HG02885 (cell line): ENCODE results near the gene DKK2.
"Not testable (repeated sequence)": the region's sequence is repeated elsewhere in the genome, so short reads cannot be mapped to it uniquely, and the experiment has no call there.

Source experiments
- ATAC-seq: cut with Tn5 transposase; IDR thresholded peaks from one replicate; pipeline ENCODE4 v1.9.1; 2021; ENCODE audit warnings: mild to moderate bottlenecking; ENCODE audit not compliant: unreplicated experiment, poor library complexity

DKK2 gene

GRCh38 chr4:106930522-106930921, 105.6 kb downstream of the DKK2 start:
- no peak for ATAC-seq

GRCh38 chr4:106929248-106929647, 106.9 kb downstream of the DKK2 start:
- no peak for ATAC-seq

GRCh38 chr4:106914223-106914622, 121.9 kb downstream of the DKK2 start:
- ATAC-seq: no peak

DNA sequence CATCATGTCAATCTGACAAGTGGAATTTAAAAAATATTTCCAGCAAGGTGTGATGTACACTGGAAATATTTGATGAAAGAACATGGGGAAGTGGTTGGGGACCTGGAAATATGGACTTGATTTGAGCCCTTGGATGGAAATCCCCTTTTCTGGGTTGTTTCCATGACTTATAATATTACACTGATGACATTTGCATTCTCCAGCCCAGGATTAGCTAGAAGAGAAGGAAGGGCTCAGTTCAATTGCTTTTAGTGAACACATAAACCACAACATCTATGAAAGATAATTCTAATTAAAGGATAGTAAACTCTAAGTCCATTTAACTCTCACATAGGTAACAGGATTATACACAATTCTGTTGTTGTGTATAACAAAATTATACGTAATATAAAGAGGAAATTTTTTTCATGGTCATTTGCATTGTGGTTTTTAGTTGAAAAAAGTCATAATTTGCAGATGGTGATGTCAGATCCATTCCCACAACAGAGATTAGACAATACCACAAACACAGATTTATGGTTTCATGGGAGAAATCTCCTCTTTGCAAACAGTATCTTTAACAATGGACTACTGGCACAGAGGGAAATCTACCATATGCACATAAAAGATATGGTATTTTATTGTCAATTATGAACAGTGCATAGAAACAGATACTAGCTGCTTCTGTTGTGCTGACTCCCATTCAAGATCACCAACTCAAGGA, 126.5 kb downstream of the DKK2 start:
- no peak for ATAC-seq

DNA sequence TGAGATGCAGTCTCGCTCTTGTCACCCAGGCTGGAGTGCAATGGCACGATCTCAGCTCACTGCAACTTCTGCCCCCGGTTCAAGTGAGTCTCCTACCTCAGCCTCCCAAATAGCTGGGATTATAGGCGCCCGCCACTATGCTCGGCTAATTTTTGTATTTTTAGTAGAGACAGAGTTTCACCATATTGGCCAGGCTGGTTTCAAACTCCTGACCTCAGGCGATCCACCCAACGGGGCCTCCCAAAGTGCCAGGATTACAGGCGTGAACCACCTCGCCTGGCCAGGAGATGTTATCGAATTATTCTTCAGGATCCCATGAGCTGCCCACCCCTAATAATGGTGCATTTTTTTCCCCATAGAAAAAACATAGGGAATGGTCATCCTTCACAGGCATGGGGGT, 128.1 kb downstream of the DKK2 start:
- ATAC-seq: not testable (repeated sequence)

DNA sequence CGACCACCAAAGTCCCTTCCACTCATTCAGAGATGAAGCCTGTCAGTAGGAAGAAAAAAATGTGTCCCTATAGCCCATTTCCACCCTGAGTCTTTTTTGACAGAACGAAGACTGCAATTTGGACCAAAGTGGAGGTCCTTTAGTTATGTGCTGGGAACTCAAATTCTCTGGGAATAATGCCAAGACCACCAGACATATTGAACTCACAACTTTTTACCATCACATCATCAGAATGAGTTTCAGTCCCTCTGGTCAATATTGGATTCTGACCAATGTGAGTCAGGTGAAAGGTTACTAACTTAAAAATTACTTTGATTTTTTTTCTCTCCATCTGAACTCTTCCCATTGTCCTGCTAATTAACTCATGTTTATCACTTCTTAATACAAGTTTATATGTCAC, 128.9 kb downstream of the DKK2 start:
- ATAC-seq: no peak

DNA sequence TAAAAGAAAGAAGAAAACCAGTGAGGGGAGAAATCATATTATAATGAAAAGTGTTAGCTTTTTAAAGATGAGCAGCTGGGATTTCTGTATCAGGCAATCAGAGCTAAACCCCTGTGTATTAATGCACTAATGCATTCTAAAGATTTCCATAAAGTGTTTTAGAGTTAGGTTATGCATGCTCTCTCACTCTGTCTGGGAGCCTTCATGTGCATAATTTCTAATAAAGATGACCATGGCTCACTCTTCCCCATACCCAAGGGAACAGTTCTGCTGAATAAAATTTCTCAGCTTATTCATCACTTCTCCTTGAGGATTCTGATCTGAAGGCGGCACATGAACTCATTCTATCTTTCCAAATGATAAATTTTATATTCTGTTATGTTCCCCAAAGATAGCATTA, 129.4 kb downstream of the DKK2 start:
- no peak for ATAC-seq

DNA sequence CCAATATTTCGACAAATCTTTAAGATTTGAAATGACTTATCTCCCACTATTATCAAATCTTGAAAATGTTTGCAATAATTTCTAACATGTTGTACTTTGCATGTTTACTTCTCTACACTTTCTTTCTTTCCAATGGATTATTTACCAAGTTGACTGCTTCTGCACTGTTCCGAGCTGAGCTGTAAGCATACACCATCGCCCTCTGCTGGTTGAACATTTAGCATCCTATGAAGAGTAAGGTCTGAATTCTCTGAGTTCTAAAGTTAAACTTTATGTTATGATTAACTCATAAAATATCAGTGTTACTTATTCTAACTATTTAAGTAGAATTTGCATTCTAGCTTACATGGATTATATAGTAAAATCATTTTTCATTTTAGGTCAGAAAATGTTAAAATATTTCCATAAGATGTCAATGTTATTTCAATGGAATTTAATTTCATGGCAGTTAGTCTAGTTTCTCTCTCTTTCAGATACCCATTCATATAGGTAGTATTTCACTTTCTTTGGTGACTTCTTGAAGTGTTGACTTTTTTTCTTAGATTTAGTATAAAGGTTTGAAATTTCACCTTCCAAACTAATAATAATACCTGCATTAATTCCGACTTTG, 137.4 kb downstream of the DKK2 start:
- peak; percentile 90 for ATAC-seq

GRCh38 chr4:106893903-106894302, 142.2 kb downstream of the DKK2 start:
- no peak for ATAC-seq

GRCh38 chr4:106893395-106893881, 142.7 kb downstream of the DKK2 start:
- no peak for ATAC-seq

- ATAC-seq: no peak
Observed at GRCh38 chr4:106892786-106893185, 143.3 kb downstream of the DKK2 start.

DNA sequence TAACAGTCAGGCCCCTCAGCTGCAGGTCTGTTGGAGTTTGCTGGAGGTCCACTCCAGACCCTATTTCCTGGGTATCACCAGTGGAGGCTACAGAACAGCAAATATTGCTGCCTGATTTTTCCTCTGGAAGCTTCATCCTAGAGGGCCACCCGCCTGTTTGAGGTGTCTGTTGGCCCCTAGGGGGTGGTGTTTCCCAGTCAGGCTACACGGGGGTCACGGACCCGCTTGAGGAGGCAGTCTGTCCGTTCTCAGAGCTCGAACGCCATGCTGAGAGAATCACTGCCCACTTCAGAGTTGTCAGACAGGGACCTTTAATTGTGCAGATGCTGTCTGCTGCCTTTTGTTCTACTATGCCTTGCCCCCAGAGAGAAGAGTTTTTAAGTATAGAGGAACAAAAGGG, 160.8 kb downstream of the DKK2 start:
- ATAC-seq: no peak
